HepG2 (cell line): ENCODE results near the gene NFKBIA. TPM values are rescaled to one million over a fixed set of nuclear protein-coding genes. Genes with fewer than 3 reads are reported as not detected.

ENCODE experiments used
- AGO2 ChIP-seq: fragments of 200-400 bp; formaldehyde crosslinking; optimal IDR thresholded peaks from 2 replicates; pipeline ENCODE3; 2017; ENCODE audit warnings: mild to moderate bottlenecking, low read depth, low read length, moderate library complexity
- ASH2L ChIP-seq: fragments of 300-600, 200-600 bp; sonication (generic); IDR thresholded peaks from 2 replicates; pipeline ENCODE4 v1.7.0; 2017; ENCODE audit warnings: low read depth, mild to moderate bottlenecking, moderate library complexity, mixed read lengths, low read length; ENCODE audit not compliant: insufficient read length
- DMAP1 ChIP-seq: IDR thresholded peaks from 2 replicates; pipeline ENCODE4 v1.6.1; 2016
- DNMT3B ChIP-seq: conservative IDR thresholded peaks from 2 replicates; pipeline ENCODE4 v1.6.1; 2016; ENCODE audit warnings: missing biosample characterization, control low read depth
- EED ChIP-seq: sonication (generic); formaldehyde crosslinking; IDR thresholded peaks from 2 replicates; pipeline ENCODE4 v1.5.0; 2020; ENCODE audit warnings: mild to moderate bottlenecking, missing genetic modification reagents
- FOXA1 ChIP-seq, 2 experiments: fragments of 450-650 bp in 1 of 2; sonication (generic) in 1 of 2; formaldehyde crosslinking in 1 of 2; IDR thresholded peaks; 2 replicates each; pipeline versions ENCODE4 v1.4.0 to v1.6.1; 2016 to 2020; ENCODE audit warnings: missing genetic modification reagents in 1 of 2
- HOXA5 ChIP-seq: sonication (generic); formaldehyde crosslinking; IDR thresholded peaks from 2 replicates; pipeline ENCODE4 v1.4.0; 2020; ENCODE audit warnings: missing genetic modification reagents
- KDM5A ChIP-seq: fragments of 200-600 bp; sonication (generic); IDR thresholded peaks from 2 replicates; pipeline ENCODE4 v1.7.0; 2018; ENCODE audit warnings: antibody characterized with exemption, mild to moderate bottlenecking, low read length, borderline replicate concordance
- MNT ChIP-seq: fragments of 450-650 bp; IDR thresholded peaks from 2 replicates; pipeline ENCODE4 v1.6.1; 2016
- NPAS2 ChIP-seq: sonication (generic); formaldehyde crosslinking; IDR thresholded peaks from 2 replicates; pipeline ENCODE4 v1.8.0; 2022; ENCODE audit warnings: mild to moderate bottlenecking, missing genetic modification reagents, borderline replicate concordance
- NR2F6 ChIP-seq, 2 experiments: IDR thresholded peaks; 2 replicates each; pipeline ENCODE4 v1.6.1; 2016; ENCODE audit warnings: antibody characterized with exemption in 1 of 2, mild to moderate bottlenecking in 1 of 2
- RCOR2 ChIP-seq: IDR thresholded peaks from 2 replicates; pipeline ENCODE4 v1.6.1; 2016; ENCODE audit warnings: missing biosample characterization, missing genetic modification reagents
- SMAD1 ChIP-seq: sonication (generic); formaldehyde crosslinking; IDR thresholded peaks from 2 replicates; pipeline ENCODE4 v1.4.0; 2020; ENCODE audit warnings: missing genetic modification reagents, low read depth, mild to moderate bottlenecking, borderline replicate concordance
- ZIK1 ChIP-seq: sonication (generic); formaldehyde crosslinking; IDR thresholded peaks from 2 replicates; pipeline ENCODE4 v1.5.0; 2020; ENCODE audit warnings: mild to moderate bottlenecking, low read depth, missing genetic modification reagents, borderline replicate concordance
- ZMAT3 ChIP-seq: sonication (generic); formaldehyde crosslinking; conservative IDR thresholded peaks from 2 replicates; pipeline ENCODE4 v1.7.0; 2021; ENCODE audit warnings: missing genetic modification reagents
- ZNF367 ChIP-seq: sonication (generic); formaldehyde crosslinking; IDR thresholded peaks from 2 replicates; pipeline ENCODE4 v1.4.0; 2020; ENCODE audit warnings: missing genetic modification reagents, borderline replicate concordance
- ZNF552 ChIP-seq: sonication (generic); formaldehyde crosslinking; IDR thresholded peaks from 2 replicates; pipeline ENCODE4 v1.9.0; 2022; ENCODE audit warnings: missing genetic modification reagents, mild to moderate bottlenecking, borderline replicate concordance
- ZNF670 ChIP-seq: sonication (generic); formaldehyde crosslinking; IDR thresholded peaks from 2 replicates; pipeline ENCODE4 v1.8.0; 2022; ENCODE audit warnings: mild to moderate bottlenecking, missing genetic modification reagents, borderline replicate concordance
- polyA plus RNA-seq, 8 experiments: library from polyadenylated mRNA; depleted of rRNA in 3 of 8; stranded (reverse) in 7 of 8; unstranded in 1 of 8; fragments of >200 nt; fragmentation: Illumina TruSeq in 4 of 8; extraction: Trizol in 4 of 8; gene quantifications; 2 replicates each; pipeline versions ENCODE4 v1.2.1 to v1.2.3, GENCODE V29; 2011 to 2016; ENCODE audit warnings: low read depth in 4 of 8, missing spikeins in 1 of 8, mixed read lengths in 1 of 8; ENCODE audit not compliant: insufficient read depth in 1 of 8
- total RNA-seq, 5 experiments: library from RNA; depleted of rRNA; stranded (reverse); fragments of >200 nt; fragmentation: Illumina TruSeq; extraction: Trizol; gene quantifications; 2 replicates each; pipeline ENCODE4 v1.2.3, GENCODE V29; 2016; ENCODE audit warnings: low read depth in 1 of 5
- TF ChIP-seq, protein P1 (sequence below): sonication (generic); formaldehyde crosslinking; IDR thresholded peaks from 2 replicates; pipeline ENCODE4 v1.5.0; 2020; ENCODE audit warnings: mild to moderate bottlenecking, missing genetic modification reagents
- TF ChIP-seq, protein P2 (sequence below): sonication (generic); formaldehyde crosslinking; conservative IDR thresholded peaks from 2 replicates; pipeline ENCODE4 v1.4.0; 2020; ENCODE audit warnings: missing genetic modification reagents
- TF ChIP-seq, protein P3 (sequence below): sonication (generic); formaldehyde crosslinking; IDR thresholded peaks from 2 replicates; pipeline ENCODE4 v1.4.0; 2020; ENCODE audit warnings: missing genetic modification reagents, borderline replicate concordance

The NFKBIA gene
- total and polyA plus RNA-seq, 2 of the 13 experiments (the other 11 are each of a cell fraction or from before 2014, with no cell fraction given), result 197 to 319 TPM

DNA sequence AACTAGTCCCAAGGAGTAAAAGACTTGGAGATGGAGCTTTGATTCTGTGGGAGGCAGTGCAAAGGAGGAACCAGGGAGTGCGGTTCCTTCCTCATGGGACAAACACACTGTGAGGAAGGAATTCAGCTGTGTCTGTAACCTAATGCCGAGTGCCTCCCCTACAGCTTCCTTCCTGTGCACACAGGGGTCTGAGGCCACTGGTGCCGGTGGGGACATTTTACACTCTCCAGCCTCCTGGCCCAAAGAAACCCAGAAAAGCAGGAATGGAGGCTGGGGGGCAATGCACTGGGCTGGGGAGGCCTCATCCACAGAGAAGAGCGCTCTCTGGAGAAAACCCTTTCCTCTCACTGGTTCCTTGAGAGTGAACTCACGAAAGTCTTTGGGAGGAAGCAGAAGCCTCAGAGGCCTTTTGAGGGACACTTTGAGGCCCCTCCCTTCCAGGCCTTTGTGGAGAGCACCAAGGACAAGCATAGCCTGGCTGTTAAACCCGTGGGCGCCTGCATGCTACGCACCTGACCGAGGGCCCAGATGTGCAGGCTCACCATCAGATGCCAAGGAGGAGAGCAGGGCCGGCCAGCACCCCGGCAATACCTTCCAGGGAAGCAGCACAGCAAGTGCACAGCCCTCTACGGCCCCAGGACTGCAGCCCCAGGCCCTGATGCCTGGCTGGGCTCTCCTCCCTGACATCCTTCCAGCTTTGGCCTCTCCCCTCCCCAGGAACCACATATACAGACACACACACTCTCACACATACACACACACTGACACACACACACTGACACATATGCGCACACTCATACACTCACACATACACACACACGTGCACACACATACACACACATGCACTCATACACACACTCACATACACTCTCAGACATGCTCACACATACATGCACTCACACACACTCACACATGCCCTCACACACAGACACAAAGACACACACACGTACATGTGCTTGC lies 52.0 kb downstream of the NFKBIA start (continued):
- TF ChIP-seq FOXA1 (IDR thresholded peaks at IDR 0.05) (peak; percentile 66; the same call in 1 of the 2 replicates), FOXA1 (CRISPR knock-in tag; IDR thresholded peaks at IDR 0.05) (no peak), ZIK1 (no peak), SMAD1 (CRISPR knock-in tag) (no peak), RCOR2 (no peak), DMAP1 (CRISPR knock-in tag) (no peak), ZNF552 (CRISPR knock-in tag) (no peak; the same call in 1 of the 2 replicates), NR2F6 (IDR thresholded peaks at IDR 0.05) (no peak), NR2F6 (CRISPR knock-in tag; IDR thresholded peaks at IDR 0.05) (no peak), EED (CRISPR knock-in tag) (no peak), ZNF367 (CRISPR knock-in tag) (no peak), DNMT3B (CRISPR knock-in tag) (no peak), ZNF670 (no peak), ASH2L (no peak), AGO2 (no peak), ZMAT3 (no peak), MNT (peak; percentile 86), NPAS2 (CRISPR knock-in tag) (no peak), HOXA5 (CRISPR knock-in tag) (no peak), KDM5A (no peak)
- TF ChIP-seq, protein P1, sequence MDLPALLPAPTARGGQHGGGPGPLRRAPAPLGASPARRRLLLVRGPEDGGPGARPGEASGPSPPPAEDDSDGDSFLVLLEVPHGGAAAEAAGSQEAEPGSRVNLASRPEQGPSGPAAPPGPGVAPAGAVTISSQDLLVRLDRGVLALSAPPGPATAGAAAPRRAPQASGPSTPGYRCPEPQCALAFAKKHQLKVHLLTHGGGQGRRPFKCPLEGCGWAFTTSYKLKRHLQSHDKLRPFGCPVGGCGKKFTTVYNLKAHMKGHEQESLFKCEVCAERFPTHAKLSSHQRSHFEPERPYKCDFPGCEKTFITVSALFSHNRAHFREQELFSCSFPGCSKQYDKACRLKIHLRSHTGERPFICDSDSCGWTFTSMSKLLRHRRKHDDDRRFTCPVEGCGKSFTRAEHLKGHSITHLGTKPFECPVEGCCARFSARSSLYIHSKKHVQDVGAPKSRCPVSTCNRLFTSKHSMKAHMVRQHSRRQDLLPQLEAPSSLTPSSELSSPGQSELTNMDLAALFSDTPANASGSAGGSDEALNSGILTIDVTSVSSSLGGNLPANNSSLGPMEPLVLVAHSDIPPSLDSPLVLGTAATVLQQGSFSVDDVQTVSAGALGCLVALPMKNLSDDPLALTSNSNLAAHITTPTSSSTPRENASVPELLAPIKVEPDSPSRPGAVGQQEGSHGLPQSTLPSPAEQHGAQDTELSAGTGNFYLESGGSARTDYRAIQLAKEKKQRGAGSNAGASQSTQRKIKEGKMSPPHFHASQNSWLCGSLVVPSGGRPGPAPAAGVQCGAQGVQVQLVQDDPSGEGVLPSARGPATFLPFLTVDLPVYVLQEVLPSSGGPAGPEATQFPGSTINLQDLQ (CRISPR knock-in tag), result no peak
- TF ChIP-seq, protein P2, sequence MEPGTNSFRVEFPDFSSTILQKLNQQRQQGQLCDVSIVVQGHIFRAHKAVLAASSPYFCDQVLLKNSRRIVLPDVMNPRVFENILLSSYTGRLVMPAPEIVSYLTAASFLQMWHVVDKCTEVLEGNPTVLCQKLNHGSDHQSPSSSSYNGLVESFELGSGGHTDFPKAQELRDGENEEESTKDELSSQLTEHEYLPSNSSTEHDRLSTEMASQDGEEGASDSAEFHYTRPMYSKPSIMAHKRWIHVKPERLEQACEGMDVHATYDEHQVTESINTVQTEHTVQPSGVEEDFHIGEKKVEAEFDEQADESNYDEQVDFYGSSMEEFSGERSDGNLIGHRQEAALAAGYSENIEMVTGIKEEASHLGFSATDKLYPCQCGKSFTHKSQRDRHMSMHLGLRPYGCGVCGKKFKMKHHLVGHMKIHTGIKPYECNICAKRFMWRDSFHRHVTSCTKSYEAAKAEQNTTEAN (CRISPR knock-in tag), result peak; percentile 82
- TF ChIP-seq, protein P3, sequence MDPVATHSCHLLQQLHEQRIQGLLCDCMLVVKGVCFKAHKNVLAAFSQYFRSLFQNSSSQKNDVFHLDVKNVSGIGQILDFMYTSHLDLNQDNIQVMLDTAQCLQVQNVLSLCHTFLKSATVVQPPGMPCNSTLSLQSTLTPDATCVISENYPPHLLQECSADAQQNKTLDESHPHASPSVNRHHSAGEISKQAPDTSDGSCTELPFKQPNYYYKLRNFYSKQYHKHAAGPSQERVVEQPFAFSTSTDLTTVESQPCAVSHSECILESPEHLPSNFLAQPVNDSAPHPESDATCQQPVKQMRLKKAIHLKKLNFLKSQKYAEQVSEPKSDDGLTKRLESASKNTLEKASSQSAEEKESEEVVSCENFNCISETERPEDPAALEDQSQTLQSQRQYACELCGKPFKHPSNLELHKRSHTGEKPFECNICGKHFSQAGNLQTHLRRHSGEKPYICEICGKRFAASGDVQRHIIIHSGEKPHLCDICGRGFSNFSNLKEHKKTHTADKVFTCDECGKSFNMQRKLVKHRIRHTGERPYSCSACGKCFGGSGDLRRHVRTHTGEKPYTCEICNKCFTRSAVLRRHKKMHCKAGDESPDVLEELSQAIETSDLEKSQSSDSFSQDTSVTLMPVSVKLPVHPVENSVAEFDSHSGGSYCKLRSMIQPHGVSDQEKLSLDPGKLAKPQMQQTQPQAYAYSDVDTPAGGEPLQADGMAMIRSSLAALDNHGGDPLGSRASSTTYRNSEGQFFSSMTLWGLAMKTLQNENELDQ (CRISPR knock-in tag), result no peak
